Stimulated activated CD8-positive, alpha-beta memory T cell treated with anti-CD3 and anti-CD28 coated beads, Interleukin-15, amount 100 ng/mL, for 24 hours (primary cell): ENCODE measurements around the gene ZNF718.
"Not testable (repeated sequence)": the region's sequence is repeated elsewhere in the genome, so short reads cannot be mapped to it uniquely, and the experiment has no call there.

Experiments used
- DNase-seq: peaks from one replicate; pipeline ENCODE4 v3.0.0-alpha.2; 2020; ENCODE audit warnings: low read depth

Gene ZNF718

DNA sequence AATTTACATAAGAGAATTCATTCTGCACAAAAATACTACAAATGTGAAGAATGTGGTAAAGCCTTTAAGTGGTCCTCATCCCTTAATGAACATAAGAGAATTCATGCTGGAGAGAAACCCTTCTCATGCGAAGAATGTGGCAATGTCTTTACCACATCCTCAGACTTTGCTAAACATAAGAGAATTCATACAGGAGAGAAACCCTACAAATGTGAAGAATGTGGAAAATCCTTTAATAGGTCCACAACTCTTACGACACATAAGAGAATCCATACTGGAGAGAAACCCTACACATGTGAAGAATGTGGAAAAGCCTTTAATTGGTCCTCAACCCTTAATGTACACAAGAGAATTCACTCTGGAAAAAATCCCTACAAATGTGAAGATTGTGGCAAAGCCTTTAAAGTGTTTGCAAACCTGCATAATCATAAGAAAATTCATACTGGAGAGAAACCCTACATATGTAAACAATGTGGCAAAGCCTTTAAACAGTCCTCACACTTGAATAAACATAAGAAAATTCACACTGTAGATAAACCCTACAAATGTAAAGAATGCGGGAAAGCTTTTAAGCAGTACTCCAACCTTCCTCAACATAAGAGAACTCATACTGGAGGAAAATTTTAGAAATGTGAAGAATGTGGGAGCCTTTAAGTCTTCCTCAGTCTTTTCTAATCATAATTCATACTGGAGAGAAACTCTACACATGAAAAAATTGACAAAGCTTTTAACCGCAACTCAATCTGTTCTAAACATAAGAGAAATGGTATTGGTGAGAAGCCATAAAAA lies 37.4 kb downstream of the ZNF718 start:
- DNase-seq: no peak

DNA sequence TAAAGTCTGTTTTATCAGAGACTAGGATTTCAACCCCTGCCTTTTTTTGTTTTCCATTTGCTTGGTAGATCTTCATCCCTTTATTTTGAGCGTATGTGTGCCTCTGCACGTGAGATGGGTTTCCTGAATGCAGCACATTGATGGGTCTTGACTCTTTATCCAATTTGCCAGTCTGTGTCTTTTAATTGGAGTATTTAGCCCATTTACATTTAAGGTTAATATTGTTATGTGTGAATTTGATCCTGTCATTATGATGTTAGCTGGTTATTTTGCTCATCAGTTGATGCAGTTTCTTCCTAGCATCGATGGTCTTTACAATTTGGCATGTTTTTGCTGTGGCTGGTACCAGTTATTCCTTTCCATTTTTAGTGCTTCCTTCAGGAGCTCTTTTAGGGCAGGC lies 45.3 kb downstream of the ZNF718 start:
- DNase-seq: not testable (repeated sequence)

DNA sequence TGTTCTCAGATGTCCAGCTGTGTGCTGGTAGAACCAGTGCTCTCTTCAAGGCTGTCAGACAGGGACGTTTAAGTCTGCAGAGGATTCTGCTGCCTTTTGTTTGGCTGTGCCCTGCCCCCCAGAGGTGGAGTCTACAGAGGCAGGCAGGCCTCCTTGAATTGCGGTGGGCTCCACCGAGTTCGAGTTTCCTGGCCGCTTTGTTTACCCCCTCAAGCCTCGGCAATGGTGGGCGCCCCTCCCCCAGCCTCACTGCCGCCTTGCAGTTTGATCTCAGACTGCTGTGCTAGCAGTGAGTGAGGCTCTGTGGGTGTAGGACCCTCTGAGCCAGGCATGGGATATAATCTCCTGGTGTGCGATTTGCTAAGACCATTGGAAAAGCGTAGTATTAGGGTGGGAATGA lies 47.0 kb downstream of the ZNF718 start:
- DNase-seq: not testable (repeated sequence)

DNA sequence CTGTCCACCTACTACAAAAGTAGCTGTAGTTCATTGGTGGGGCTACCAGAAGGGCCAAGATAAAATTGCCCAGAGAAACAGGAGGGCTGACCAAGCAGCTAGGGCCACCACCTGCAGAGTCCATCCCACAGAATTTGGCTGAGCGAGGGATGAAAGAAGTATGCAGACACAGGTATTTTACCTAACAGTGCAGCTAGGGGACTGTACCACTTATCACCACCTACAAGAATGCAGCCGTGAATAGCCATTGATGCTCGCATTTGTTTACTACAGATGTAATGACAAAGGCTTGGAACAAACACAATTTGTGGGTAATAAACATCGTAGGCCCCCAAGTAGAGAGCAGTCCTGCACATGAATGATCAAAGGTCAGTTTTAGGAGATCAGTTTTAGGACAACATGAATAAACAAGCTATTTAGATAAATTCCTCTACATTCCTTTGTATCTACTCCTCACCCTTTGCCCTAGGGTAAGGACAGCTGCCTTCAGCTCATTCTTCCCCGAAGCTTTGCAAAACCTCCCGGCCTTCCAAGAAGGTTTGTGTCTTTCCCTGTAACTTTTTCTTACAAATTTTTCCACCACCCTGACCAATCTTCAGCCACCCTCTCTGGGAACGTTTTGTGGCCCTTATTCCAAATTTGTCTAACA lies 49.5 kb downstream of the ZNF718 start:
- DNase-seq: no peak

DNA sequence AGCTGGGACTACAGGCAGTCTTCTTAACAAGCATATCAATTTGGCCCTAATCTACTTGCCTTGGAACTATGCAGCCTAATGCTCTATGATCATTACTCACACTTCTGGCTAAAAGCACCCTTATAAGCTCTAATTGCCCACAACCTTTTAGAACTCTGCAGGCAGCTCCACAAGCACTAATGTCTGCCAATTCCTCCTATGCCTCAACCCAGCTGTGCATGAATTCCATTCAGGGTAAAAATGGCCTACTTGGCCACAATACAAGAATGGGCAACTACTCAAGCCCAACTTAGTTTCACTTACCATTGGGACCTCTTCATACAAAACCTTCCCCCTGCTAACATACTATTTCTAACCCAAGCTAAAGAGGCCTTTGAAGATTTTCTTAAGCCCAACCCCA lies 51.7 kb downstream of the ZNF718 start:
- DNase-seq: no peak

DNA sequence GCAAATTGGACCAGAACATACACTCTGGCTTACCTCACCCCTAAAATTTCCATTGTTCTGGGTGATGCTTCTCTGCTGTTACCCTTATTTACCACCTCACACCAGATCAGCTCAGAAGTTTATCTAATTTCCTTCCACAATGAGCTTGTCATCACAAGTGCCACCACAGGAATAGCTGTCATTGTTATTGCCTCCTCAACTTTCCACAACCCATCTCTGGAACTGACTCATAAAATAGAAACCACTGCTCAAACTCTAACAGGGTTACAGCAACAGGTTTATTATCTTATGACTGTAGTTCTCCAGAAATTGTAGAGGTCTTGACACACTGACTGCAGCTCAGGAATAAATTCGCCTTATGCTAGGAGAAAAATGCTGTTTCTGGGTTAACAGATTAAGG lies 52.7 kb downstream of the ZNF718 start:
- no peak for DNase-seq

DNA sequence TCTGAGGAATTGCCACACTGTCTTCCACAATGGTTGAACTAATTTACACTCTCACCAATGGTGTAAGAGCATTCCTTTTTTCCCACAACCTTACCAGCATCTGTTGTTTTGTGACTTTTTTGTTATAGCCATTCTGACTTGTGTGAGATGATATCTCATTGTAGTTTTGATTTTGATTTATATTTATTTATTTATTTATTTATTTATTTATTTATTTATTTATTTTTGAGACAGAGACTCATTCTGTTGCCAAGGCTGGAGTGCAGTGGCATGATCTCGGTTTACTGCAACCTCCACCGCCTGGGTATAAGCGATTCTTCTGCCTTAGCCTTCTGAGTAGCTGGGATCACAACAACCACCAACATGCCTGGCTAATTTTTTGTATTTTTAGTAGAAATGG lies 57.9 kb downstream of the ZNF718 start:
- not testable (repeated sequence) for DNase-seq

DNA sequence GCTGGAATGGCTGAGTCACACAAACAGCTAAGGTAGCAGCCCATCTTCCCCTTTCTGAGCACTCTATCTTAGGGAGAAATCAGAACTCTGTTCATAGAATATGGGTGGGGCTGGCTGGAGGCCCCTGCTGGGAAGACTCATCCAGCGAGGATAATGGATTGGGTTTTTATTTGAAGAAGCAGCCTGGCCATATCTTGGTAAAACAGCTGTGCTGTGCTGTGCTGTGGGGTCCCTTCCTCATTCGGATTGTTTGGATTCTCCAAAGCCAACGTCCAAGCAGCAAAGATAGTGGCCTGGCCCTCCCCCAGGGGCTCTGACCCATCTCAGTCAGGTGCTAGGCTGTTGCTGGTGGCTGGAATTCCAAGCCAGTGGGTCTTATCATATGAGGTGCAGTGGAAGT lies 63.8 kb downstream of the ZNF718 start:
- DNase-seq: no peak

DNA sequence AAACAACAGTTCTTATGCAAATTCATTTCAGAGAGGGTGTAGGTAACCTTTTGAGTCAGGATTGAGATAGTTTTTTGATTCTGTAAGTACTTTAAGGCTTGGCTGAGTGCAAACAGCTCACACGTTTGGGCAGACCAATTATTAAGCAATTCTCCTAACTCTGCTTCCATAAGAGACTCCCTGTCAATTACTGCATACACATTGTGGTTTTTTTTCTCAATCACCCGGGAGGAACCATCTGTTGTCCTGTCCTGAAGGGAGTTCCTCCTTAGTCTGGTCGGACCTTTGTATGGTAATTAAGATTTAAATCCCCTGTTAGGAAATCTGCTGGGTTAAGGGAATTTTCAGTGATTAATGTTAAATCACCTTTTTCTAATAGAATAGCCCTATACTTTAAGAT lies 70.9 kb downstream of the ZNF718 start:
- DNase-seq: not testable (repeated sequence)

DNA sequence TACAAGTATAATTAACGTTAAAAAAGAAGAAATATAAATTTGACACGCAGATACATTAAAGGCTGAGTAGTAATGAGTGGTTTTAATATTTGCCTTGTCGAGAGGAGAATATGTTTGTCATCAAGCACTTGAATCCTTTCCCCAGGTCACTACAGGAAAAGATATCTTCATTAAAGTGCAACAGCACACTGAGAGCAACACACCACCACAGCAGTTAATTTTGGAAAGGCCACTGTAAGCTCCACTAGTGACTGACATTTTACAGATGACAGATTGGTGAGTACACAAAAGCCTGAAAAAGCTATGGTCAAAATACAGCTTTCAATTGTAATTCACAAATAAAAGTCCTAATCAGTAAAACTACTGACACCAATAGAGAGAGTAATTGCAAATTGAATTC lies 76.6 kb downstream of the ZNF718 start:
- DNase-seq: no peak

DNA sequence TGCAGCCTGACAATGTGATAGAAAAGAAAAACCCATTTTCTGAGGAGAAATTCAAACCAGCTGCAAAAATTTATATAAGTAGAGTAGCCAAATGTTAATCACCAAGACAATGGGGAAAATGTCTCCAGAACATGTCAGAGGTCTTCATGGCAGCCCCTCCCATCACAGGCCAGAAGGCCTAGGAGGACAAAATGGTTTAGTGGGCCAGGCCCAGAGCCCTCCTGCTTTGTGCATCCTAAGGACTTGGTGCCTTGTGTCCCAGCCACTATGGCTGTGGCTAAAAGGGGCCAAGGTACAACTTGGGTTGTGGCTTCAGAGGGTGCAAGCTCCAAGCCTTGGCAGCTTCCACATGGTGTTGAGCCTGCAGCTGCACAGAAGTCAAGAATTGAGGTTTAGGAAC lies 78.5 kb downstream of the ZNF718 start:
- not testable (repeated sequence) for DNase-seq

DNA sequence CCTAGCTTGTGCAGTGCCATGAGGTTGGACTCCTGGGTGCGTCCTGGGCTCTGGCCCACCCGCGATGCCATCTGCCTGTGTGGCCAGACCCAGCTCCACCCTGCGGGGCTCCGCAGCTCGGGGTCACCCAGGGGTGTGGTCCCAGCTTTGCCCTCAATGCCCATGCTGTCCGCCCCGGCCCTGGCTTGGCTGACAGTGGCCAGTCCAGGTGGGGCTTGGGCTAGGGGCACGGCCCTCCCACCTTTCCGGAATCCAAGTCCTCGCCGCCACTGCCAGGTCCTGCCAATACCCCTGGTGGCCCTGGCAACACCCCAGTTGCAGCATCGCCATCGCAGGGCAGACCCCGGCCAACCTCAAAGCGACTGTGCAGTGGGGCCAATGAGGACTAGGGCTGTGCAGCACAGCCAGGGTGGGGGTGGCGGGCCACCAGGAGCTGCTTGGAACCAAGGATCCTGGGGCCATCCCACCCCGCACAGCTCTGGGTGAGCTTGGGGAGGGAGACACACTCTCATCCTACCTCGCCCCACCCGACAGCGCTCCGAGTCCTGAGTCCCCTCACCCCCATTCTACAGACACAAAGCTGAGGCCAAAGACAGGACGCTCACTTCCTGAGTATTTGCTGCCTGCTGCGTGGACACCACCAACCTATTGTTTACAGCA lies 80.9 kb downstream of the ZNF718 start:
- no peak for DNase-seq

DNA sequence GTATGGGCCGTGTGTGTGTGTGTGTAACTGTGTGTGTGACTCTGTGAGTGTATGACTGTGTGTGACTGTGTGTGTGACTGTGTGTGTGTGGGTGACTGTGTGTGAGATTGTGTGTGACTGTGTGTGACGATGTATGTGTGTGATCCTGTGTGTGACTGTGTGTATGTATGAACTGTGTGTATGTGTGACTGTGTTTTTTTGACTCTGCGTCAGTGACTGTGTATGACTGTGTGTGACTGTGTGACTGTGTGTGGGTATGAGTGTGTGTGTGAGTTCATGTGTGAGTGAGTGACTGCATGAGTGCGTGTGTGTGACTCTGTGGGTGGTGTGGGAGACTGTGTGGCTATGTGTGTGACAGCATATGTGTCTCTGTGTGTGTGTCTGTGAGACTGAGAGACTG lies 81.8 kb downstream of the ZNF718 start:
- no peak for DNase-seq

DNA sequence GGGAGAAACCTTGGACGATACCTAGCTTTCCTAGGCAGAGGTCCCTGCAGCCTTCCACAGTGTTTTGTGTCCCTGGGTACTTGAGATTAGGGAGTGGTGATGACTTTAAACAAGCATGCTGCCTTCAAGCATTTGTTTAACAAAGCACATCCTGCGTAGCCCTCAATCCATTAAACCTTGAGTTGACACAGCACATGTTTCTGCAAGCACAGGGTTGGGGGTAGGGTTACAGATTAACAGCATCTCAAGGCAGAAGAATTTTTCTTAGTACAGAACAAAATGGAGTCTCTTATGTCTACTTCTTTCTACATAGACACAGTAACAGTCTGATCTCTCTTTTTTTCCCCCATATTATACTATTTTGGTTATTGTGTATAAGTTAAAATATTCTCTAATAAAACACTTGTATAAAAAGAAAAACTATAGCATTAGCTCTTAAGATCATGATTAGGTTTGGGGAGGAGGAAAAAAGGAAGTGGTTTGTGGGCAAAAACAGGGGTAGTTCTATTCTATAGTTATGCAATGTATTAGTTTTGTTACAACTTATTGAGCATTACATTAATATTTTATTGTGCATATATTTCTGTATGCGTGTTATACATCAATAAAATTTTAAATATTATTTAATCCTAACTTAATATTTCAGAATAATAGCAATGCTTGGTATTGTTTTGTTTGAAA lies 84.3 kb downstream of the ZNF718 start:
- not testable (repeated sequence) for DNase-seq

DNA sequence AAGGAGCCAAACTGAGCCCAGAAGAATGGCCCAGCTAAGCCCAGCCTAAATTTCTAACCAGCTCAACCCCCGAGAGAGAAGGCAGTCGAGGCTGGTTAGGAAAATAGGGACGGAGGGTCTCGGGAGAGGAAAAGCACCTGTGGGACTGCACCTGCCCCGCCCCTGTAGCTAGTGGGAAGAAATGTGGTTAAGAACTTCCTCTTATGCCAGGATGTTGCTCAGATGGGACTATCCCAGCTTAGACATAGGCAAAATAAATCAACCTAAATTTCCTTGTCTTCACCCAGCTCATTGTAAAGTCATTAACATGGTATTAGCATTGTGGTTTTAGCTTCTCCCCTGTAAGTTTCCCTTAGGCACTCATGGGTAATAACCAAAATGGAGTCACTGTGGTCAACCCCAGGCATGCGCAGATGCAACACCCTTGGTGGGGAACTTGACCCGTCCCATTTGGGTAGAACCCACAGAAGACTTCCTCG lies 86.8 kb downstream of the ZNF718 start:
- DNase-seq: no peak

DNA sequence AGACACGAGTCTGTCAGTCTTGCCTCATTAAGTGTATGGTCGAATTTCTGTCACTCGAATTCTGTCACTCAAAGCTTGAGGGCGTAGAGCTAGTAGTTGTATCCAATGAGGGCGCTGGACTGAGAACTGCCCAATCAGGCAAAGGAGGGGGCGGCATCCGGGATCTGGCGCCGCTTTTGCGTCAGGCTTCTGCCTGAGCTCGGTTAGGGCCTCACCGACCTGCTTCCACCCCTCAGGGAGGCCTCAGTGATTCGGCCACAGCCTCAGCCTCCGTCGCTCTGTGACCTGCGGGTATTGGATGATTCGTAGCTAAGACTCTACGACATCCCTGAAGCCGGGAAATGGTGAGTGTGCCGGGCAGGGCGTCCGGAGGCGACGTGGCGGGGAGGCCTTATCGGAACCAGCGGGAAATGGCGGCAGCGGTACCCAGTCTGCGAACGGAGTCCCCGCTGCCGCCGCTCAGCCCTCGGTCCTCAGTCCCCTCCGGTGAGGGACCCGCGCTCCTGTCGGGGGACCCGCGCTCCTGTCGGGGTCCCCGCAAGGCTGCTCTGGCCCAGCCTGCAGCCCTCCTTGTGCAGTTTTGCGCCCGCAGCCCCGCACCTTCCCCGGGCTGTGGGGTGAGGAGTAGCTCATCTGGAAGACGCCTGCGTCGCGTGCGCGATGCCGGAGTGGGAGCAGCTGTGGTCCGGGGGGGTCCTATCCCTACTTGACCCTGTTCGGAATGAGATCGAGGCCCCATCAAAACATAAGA lies 88.3 kb downstream of the ZNF718 start:
- DNase-seq: no peak

DNA sequence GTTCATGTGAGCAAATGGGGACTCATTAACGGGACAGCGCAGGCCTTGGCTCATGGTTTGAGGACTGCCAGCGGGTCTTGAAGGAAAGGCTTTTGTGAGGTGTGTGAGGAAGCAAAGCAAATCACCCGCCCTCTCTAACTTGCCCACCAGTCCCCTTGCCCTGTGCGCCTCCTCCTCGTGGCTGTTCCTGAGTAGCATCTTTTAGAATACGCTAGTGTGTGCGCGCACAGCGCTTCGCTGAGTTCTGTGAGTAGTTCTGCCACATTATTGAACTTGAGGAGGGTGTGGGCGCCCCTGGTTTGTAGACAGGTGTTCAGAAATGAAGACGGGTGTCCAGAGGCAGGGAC lies 88.9 kb downstream of the ZNF718 start:
- not testable (repeated sequence) for DNase-seq
